Breast epithelium (tissue), 4 donors: Measurements from ENCODE around the gene SPPL2B. TPM values are rescaled to one million over a fixed set of nuclear protein-coding genes. Genes with fewer than 3 reads are reported as not detected.

Source experiments
- DNase-seq, 2 donors: peaks; one replicate each; pipeline ENCODE4 v3.0.0-alpha.2; 2019; ENCODE audit warnings: low spot score in 2 of 2
- H3K27ac ChIP-seq, 2 donors: fragments of 200-600 bp; sonication (generic) in 1 of 2; one replicate each; pipeline ENCODE4 v1.5.1; 2016 to 2019; ENCODE audit warnings: mild to moderate bottlenecking in 1 of 2
- H3K27me3 ChIP-seq, 2 donors: fragments of 200-600 bp; sonication (generic) in 1 of 2; one replicate each; pipeline versions ENCODE4 v1.5.1 to v1.6.0; 2017 to 2019; ENCODE audit warnings: control low read depth in 1 of 2, mild to moderate bottlenecking in 1 of 2
- H3K36me3 ChIP-seq: fragments of 200-600 bp; one replicate; pipeline ENCODE4 v1.5.1; 2019
- H3K4me1 ChIP-seq, 2 donors: fragments of 200-600 bp; sonication (generic); one replicate each; pipeline ENCODE4 v1.5.1; 2016 to 2019; ENCODE audit warnings: control low read depth in 1 of 2
- H3K4me3 ChIP-seq, 3 donors: fragments of 200-600 bp; sonication (generic); 1 replicate in 2 of 3; 2 replicates in 1 of 3; pipeline ENCODE4 v1.5.1; 2016 to 2019; ENCODE audit warnings: mild to moderate bottlenecking in 3 of 3, moderate library complexity in 2 of 3
- H3K9me3 ChIP-seq, 2 donors: fragments of 200-600 bp; sonication (generic) in 1 of 2; one replicate each; pipeline ENCODE4 v1.5.1; 2016 to 2019; ENCODE audit warnings: control low read depth in 1 of 2
- POLR2A ChIP-seq: fragments of 450-650 bp; IDR thresholded peaks from one replicate; pipeline ENCODE4 v1.6.1; 2016; ENCODE audit warnings: antibody characterized with exemption, mild to moderate bottlenecking, moderate library complexity
- POLR2AphosphoS5 ChIP-seq, 3 donors: sonication (generic); formaldehyde crosslinking; IDR thresholded peaks; one replicate each; pipeline ENCODE4 v1.6.1; 2017; ENCODE audit warnings: antibody characterized with exemption in 3 of 3
- intact Hi-C: fragments of 100-400 bp; cut with DNase I; formaldehyde crosslinking; loops from one replicate; pipeline ENCODE4 v1.15.1; 2023; ENCODE audit warnings: low total_unique reads
- total RNA-seq, 3 donors: library from RNA; depleted of rRNA; stranded (reverse); fragments of >200 nt; gene quantifications; one replicate each; pipeline ENCODE4 v1.1.0, GENCODE V29; 2016
- TF ChIP-seq, protein P1 (sequence below), 3 donors: fragments of 450-650 bp; IDR thresholded peaks; one replicate each; pipeline ENCODE4 v1.5.1; 2016 to 2017; ENCODE audit warnings: antibody characterized with exemption in 3 of 3, mild to moderate bottlenecking in 3 of 3, moderate library complexity in 3 of 3

SPPL2B gene
- total RNA-seq, 3 donors from 2014 or later = 23.5 to 61.2 (median 49.8) TPM

DNA sequence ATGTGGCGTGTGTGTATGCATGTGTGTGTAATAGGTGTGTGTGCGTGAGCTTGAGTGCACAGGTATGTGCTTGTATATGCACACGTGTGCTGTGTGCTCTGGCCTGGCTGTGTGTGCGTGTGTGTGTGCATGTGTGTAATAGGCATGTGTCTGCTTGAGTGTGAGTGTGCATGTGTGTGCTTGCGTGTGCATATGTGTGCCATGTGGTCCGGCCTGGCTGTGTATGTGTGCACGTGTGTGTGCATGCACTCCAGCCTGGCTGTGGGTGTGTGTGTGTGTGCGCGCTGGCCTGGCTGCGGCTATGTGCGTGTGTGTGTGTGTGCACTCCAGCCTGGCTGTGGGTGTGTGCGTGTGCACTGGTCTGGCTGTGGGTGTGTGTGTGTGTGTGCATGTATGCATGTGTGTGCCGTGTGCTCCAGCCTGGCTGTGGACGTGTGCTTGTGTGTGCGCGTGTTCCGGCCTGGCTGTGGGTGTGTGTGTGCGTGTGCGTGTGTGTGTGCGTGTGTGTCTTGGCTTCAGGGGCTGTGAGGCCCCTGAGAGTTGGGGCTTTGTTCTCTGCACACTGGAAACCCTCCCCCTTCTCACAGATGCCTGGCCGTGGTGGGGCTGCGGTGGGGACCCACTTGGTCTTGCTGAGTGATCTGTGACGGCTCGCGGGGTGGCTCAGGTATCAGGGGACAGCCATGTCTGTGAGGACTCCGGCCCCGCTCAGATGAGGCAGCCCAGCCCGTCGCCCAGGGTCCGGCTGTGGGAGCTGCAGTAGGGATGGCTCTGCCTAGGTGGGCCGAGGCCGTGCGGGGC lies 8.2 kb downstream of the SPPL2B start:
- Histone ChIP-seq H3K27me3 (no peaks in the 10 kb centered on the region), H3K36me3 (no peaks in the 10 kb centered on the region), H3K4me3 (no peak overlapping the region), H3K27ac (no peak overlapping the region), H3K4me1 (peaks cover 3 to 7% of the 10 kb centered on the region in 2 donors), H3K9me3 (no peaks in the 10 kb centered on the region)
- DNase-seq = no peak
- TF ChIP-seq, protein P1, sequence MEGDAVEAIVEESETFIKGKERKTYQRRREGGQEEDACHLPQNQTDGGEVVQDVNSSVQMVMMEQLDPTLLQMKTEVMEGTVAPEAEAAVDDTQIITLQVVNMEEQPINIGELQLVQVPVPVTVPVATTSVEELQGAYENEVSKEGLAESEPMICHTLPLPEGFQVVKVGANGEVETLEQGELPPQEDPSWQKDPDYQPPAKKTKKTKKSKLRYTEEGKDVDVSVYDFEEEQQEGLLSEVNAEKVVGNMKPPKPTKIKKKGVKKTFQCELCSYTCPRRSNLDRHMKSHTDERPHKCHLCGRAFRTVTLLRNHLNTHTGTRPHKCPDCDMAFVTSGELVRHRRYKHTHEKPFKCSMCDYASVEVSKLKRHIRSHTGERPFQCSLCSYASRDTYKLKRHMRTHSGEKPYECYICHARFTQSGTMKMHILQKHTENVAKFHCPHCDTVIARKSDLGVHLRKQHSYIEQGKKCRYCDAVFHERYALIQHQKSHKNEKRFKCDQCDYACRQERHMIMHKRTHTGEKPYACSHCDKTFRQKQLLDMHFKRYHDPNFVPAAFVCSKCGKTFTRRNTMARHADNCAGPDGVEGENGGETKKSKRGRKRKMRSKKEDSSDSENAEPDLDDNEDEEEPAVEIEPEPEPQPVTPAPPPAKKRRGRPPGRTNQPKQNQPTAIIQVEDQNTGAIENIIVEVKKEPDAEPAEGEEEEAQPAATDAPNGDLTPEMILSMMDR (IDR thresholded peaks at IDR 0.05) = no peak
- no peak for TF ChIP-seq POLR2AphosphoS5 (IDR thresholded peaks at IDR 0.05)
- TF ChIP-seq POLR2A = no peak
- intact Hi-C loops = no loop called here

DNA sequence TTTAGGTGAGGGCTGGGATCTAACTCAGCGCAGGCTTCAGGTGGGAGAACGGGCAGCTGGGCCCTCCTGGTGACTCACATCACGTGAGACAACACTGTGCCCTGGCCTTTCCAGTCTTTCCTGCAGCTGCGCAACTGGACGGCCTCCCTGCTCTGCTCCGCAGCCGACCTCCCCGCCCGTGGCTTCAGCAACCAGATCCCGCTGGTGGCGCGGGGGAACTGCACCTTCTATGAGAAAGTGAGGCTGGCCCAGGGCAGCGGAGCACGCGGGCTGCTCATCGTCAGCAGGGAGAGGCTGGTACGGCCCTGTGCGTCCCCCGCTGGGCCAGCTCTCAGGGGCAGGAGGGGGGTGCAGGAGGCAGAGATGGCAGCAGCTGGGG lies 8.8 kb downstream of the SPPL2B start:
- Histone ChIP-seq H3K36me3 (no peaks in the 10 kb centered on the region), H3K27me3 (no peaks in the 10 kb centered on the region), H3K4me1 (peaks cover 3% of the 10 kb centered on the region in 2 donors), H3K4me3 (no peak overlapping the region), H3K9me3 (no peaks in the 10 kb centered on the region), H3K27ac (no peak overlapping the region)
- no peak for DNase-seq
- TF ChIP-seq POLR2AphosphoS5 (IDR thresholded peaks at IDR 0.05) (no peak), POLR2A (no peak)
- TF ChIP-seq, protein P1 (IDR thresholded peaks at IDR 0.05) = peak in 1 of 3 donors; percentile 10
- intact Hi-C loops = no loop called here

DNA sequence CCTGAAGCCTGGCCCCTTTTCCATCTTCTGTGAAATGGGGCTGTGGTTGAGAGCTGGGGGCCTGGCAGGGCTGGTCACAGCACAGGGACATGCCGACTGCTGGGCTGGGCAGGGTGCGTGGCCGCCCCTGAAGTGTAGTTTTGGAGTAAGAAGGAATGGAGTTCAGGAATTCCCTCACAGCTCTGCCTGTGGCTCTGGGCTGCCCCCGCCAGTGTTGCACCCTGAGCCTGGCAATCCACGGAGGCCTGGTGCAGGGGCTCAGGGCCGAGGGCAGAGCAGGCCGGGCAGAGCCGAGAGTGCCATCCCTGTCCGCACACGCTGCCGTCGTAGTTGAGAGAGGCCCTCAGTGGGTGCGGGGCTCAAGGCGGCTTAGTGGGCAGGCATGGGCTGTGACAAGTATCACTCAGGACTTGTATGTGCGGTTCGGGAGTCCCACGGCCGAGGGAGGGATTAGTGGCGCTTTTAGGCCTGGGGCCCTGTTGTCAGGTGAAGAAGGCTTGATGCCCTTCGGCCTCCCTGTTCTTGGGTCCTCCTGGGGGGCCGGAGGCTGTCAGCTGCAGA lies 9.7 kb downstream of the SPPL2B start:
- no peaks in the 10 kb centered on the region for H3K36me3 ChIP-seq

DNA sequence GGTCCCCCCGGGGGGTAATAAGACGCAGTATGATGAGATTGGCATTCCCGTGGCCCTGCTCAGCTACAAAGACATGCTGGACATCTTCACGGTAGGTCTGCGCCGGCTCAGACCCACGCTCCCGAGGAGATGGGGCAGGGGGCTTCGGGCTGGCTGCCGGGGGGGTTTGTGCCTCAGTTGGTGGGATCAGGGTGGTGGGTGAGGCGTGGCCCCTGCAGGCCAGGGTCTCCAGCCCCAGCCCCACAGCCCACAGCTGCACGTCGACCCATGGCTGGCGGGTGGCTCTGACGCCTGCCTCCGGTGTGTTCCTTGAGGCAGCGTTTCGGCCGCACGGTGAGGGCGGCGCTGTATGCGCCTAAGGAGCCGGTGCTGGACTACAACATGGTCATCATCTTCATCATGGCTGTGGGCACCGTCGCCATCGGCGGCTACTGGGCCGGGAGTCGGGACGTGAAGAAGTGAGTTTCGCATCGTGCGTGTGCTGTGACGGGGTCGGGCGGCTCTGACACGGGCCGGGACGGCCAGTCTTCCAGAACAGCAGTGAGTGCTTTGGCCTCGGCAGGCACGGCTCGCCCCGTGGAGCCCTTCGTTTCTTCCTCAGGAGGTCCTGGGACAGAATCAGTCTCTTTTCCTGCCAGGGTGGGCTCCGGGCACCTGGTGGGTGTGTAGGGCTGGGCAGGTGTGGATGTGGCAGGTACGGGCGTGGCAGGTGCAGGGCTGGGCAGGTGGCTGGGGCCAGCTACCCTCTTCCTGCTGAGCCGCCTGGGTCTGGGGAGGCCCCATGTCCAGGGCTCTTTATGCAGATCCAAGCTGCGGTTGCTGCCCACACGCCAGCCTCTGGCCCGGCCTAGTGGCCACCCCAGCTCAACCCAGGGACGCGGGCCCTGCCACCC lies 10.5 kb downstream of the SPPL2B start:
- intact Hi-C loops = no loop called here
- Histone ChIP-seq H3K27ac (no peak overlapping the region), H3K27me3 (no peaks in the 10 kb centered on the region), H3K4me3 (no peak overlapping the region), H3K4me1 (no peaks in the 10 kb centered on the region), H3K9me3 (no peaks in the 10 kb centered on the region), H3K36me3 (no peaks in the 10 kb centered on the region)
- DNase-seq = no peak
- TF ChIP-seq, protein P1 (IDR thresholded peaks at IDR 0.05) = no peak
- TF ChIP-seq POLR2AphosphoS5 (IDR thresholded peaks at IDR 0.05) = no peak
- no peak for TF ChIP-seq POLR2A

More for the DNA sequence above, 9.7 kb downstream of the SPPL2B start:
- intact Hi-C loops = no loop called here
- H3K27me3 ChIP-seq = no peaks in the 10 kb centered on the region
- no peak for TF ChIP-seq POLR2AphosphoS5 (IDR thresholded peaks at IDR 0.05)
- no peak for TF ChIP-seq POLR2A
- TF ChIP-seq, protein P1 (IDR thresholded peaks at IDR 0.05) = no peak
- DNase-seq = no peak
- no peaks in the 10 kb centered on the region for H3K4me1 ChIP-seq
- no peak overlapping the region for H3K27ac ChIP-seq
- no peaks in the 10 kb centered on the region for H3K9me3 ChIP-seq
- H3K4me3 ChIP-seq = no peak overlapping the region
